GM19043 (cell line): ENCODE results near the gene XDH.
A peak's percentile ranks its signal among the peaks of the same experiment; 100 is the strongest.

Experiments used
- ATAC-seq: cut with Tn5 transposase; IDR thresholded peaks from one replicate; pipeline ENCODE4 v1.9.1; 2021; ENCODE audit warnings: low read depth; ENCODE audit not compliant: unreplicated experiment

XDH gene

DNA sequence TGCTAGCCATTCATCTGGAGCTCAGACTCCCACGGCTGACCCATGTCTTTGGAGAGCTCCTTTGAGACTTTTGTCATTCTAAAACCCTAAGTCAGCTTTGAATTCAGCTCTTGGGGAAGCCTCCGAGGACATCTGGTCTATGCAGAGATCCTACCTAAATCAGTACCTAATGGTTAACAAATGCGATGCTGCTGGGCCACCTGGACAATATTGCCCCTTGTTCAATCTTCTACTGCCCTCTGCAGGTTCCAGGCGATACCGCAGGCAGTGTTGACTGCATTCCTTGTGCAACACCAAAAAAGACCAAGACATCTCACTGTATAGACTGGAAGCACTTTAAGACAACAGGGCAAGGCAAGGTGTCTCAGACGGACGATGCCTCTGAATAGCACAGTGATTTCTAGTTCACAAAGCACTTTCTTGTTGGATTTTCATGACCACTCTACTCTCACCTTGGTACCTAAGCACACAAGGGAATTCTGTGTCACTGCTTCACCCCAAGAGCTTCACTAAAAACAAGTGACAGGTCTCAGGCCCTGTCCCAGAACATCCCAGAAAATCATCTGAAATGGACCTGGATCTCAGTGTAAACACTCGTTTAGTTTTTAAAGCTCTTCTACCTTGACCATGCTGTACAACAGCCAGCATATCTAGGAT lies 80.9 kb downstream of the XDH start:
- ATAC-seq = peak; percentile 81

DNA sequence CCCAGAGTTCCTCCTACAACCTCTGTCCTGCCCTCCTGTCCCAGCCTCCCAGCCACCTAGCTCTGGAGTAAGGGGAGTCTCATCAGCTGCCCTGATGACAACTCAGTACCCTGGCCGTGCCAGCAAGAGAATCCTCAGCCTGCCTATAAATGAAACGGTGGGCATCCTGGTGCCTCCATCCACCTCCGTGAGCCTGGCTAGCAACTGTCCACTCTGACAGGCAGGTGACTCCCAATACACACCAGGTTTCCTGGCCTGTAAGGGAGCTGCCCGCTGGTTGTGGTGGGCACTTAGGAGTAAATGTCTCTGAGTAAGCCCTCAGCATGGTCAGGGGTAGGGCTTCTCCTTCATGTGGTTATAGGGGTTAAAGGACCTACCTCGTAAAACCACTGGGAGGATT lies 81.5 kb downstream of the XDH start:
- no peak for ATAC-seq

DNA sequence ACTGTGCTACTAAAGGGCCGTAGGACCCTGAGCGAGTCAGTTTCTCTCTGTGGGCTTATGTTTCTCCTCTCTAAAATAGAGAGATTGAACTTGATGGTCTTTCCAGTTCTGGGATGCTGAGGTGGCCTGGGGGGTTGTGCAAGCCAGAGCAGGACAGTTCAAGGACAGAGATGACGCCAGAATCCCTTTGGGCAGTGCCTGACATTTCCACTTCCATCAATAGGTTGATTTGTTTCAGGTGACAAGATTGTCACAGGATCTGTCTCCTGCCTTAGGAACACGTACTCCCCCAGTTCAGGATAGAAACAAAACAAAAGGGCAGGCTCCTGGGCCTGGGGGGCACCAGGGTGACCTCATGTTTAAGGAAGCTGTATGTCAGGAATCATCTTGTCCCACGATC lies 82.0 kb downstream of the XDH start:
- ATAC-seq = no peak

DNA sequence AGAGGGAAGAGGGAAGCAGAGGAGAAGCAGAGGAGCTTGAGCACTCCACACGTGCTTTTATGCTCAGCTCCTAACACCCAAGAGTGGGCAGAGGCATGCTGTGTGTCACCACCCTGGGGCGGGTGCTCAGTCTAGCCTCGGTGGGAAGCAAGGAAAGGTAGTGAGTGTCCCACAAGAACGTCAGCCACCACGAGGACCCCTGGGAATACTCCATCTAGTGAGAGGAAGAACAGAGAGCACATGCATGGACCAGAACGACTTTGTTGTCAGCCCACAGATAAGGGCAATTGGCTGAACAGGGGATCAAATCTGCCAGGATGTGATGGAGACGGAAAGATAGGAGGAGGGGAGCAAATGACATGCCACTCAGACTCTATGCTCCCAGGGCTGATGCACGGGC lies 83.4 kb downstream of the XDH start:
- no peak for ATAC-seq

DNA sequence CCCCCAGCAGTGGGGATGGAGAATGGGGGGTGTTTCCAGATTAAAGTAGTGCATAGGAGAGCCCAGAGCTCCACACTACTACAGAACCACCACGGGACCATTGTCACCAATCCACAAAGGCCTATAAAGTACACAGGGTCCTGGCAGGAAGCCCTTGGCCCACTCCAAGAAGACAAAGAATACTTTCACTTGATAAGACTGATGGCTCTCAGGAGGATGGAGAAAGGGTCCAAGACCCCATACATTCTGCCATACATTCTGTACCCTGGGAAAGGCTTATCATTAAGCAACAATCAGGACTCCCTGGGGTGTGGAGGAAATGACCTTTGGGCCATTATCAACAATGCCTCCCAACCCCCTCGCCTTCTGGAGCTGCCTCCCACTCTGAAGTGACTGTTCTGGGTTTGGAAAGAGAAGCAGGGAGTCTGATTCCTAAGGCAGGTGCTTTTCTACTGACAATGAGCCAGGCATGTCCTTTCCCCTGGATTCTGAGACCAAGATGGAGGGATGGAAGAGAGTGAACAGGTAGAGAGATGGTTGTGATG lies 85.4 kb downstream of the XDH start:
- ATAC-seq = no peak

DNA sequence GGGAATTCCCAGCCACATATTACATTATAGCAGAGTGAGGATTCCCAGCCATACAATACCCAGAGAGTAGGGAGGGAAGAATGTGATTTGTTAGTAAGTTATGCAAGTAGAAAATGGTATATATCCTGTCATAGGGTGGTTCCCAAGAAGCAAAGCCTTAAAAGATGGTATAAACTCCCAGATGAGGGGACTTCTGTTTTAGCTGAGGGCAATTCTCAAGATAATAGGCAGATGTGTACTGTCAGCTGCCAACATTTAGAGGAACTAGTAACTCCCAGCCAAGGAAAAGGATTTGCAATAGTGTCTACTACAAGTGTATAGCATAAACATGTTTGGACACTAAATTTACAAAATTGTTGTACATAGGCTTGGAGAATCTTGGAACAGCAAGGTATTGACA lies 86.5 kb downstream of the XDH start:
- no peak for ATAC-seq

DNA sequence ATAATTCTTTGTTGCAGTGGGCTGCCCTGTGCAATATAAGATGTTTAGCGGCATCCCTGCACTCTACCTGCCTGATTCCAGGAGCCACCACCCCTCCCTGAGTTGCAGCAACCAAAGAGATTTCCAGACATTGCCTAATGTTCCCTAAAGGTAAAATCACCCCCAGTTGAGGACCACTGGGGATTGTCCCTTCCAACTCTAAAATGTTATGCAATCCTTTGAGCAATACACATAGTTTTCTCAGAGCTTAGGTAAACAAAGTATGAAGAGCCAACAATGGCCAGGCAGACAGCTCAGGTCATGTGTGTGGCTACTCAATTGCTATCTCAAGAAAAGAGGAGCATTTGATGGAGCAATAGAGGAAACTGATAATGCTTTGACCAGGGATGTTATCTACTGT lies 87.0 kb downstream of the XDH start:
- ATAC-seq = no peak

DNA sequence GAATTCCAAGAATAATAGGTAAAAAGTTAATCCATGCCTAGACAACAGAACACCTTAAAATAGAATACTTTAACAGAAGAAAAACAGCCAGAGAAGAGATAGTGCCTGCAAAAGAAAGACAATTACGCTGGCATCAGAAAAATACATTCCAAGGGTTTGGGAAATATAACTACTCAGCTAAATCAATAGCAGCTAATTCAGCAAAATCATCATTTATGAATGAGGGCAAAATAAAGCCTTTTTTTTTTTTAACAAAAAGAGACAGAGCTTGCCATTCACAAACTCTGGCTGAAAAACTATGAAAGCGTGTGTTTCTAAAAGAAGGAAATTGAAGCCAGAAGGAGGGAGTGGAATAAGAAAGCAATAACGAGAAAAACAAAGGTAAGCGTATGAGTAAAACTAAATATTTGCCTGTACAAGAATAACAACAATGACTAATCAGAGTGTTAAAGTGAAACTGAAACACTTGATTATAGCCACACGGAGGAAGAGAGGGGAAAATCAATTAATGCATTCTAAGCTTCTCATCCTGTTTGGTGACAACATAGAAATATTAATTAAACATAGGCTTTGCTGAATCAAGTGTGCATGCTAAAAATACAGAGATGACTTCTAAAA lies 90.4 kb downstream of the XDH start:
- ATAC-seq = peak; percentile 83

DNA sequence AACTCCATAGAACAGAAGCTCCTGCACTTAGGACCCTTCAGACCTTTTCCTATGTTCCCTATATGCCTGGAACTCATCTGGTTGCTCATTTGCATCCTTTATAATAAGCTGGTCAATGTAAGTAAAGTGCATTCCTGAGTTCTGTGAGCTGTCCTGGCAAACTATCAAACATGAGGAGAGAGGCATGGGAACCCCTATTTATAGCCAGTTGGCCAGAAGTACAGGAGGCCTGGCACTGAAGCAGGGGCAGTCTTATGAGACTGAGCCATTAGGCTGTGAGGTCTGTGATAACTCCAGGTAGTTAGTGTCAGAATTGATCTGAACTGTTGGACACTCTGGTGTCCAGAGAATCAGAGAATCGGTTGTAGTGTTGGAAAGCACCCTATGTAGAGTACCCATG lies 92.2 kb downstream of the XDH start:
- no peak for ATAC-seq

DNA sequence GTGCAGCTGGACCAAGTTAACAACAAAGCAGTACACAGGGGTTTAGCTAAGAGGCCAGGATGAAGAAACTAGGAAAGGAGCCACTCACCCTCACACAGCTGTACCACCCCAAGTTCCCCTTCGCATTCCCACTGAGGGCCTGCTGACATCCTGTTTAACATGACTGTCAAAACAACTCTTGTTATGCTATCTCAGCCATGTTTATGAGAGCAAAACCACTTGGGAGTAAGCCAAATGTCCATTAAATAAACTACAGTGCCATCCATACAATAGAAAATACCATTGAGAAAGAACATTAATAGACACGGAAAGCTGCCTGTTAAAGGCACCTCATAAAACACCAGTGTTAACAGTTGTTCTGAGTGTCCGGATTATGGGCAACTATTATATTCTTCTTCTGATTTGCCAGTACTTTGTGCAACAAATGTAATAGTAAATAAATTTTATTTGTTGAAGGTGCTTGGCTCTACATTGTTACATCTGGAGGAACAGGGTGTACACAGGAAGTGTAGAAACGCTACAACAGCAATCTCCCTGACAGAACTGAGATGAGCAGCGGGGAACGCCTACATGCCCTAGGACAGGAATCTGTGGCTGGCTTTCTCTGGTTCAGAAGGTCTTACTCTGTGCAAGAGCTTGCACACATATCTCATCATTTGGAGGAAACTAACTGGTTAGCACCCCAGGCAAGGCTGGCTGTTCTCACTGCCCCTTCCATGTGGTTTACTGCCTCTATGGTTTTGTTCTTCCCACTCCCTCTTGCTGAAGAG lies 95.0 kb downstream of the XDH start:
- ATAC-seq = no peak

DNA sequence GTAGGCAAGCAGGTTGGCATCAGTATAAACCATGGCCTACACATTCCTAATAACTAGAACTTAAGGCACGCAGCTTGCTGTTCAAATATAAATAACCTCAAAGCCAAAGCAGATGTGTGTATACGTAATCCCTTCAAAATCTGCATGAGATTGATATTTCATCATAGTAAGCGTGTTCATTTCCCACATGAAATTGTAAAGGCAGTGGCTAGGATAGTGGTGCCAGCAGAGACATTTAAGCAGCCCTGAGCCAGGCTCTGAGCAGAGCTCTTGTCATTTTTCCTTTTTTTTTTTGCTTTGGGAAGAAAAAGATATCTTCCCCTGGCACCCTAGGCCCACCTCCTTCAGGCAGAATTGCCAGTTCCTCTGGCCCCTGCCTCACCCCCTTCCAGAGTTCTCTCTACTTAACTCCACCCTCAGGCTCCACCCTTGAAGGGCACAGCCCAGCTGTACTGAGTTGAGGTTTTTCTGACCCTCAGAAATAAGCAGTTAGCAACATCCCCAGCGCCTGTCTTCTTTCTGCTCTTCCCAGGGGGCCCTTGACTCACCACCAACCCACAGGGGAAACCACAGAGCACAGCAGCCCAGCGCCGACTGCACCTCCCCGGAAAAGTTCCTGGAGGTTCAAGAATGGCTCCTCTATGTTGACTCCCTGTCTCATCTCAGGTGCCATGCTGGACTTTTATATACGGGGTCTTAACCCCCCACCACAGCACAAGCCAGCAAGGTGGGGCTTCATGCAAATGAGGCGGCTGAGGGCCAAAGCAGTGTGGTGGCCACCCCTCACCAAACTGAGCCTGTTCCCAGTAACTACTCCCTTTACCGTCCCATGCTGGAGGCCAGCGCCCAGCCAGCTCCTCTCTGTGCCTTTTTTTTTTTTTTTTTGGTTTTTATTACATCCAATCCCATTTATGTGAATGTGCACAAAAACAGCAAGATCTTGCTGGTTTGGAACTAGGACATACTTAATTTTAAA lies 95.9 kb downstream of the XDH start:
- peak; percentile 68 for ATAC-seq

DNA sequence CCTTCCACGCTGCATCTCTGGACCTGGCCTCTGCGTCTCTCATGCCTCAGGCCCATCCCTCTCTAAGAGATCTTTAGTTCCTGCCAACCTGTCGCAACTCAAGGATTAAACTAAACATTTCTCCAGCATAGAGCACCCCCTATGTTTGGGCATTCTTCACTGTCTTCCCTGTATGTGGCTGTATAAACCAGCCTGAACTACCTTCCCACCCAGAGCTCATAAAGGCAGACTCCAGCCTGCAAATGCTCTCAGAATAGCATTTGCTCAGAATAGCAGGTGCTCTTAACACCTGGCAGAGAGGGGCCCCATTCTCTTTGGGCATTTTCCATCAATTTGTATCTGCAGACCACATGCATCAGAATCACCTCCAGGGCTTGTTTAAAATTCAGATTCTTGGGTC lies 97.1 kb downstream of the XDH start:
- no peak for ATAC-seq

DNA sequence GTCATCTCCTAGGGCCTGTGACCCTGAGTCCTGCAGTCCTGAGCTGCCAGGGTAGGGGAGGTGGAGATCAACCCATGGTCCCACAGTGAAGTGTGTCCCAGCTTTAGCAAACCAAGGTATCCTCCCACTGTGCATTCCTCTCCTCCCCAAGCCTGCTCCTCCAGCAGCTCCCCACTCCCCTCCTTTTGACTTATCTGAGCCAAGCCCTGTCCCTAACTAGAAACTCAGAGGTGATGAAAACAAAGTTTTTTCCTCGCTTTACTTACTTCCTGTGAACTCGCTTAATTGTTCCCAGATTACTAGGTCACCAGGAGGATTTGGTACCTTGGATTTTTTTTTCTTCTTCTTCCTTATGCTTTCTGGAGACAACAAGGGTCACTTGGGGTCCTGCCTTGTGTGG lies 99.8 kb downstream of the XDH start:
- no peak for ATAC-seq

DNA sequence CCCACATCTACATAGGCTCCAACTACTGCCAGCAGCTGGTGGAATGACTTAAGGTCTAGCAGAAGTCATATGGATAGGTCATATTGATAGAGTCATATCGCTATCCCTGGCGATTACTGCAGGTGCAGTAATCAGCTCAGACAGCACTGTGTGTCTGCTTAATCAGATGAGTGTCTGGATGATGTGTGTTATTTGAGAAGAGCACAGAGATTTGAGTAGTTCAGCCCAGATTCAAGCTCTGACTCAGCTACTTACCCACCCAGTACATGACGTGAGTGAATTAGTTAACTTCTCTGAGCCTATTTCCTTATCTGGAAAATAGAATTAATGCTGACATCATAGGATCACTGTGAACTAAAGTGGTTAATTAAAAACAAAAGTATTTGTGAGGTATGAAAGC lies 101.6 kb downstream of the XDH start:
- no peak for ATAC-seq

DNA sequence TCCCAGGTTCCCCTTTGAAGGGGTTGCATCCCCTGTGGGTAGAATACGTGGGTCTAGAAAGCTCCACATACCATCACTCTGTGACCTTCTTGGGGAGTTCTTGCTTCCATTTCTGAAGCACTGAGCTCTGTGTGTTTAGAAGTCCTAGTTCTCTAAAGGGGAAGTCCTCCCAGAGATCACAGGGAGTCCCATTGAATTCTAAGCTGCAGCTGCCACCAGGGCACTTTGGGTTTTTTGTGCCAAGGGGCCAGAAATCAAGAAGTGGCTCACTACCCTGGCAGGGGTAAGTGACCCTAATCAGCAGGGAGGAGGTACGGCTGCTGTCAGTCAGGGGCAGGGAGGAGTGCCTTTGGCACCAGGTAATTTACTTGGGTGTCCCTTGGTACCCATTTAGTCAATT lies 109.7 kb downstream of the XDH start:
- ATAC-seq = no peak

DNA sequence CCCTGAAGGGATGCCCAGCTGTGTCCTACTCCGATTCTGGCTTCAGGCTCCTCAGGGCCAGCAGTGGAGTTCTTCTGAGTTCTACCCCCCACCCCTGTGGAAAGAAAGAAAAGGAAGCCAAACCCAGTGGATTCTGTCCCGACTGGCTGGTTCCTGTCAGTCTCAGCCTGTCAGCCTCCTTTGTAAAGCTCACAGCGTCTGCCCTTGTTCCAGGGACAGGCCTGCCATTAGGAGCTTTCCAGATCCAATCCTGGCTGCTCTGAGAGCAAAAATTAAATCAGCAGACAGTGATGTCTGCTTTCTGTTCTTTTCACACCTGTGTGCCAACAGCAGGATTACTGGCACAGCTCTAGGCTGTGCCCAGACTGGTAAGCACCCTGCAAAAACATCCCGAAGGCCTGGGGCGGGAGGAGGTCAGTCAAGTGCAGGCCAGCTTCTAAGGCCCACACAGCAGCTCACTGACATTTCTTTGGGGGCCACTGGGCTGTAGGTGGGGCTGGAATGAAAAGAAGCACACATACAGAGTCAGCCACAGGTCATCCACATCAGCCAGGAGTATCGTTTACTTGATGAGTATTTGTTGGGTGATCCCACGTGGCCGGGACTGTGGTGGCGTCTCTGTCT lies 111.5 kb downstream of the XDH start:
- ATAC-seq = no peak

DNA sequence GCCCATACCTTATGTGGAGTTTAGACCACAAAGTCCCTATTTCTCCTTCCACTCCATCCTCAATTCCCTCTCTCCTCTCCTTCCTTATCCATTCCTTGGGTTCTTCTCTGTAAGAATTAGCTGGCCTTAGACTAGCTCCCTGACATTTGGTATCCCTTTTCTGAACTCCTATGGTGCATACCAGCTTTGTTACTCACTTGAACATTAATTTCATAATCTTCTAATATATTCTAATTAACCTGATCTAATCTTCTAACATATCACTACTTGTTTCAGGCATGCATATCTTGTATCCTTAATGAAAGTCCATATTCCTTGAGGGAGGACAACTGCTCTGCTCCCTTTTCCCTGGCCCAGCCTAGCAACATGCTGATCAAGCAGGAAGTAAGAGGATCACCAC lies 114.2 kb downstream of the XDH start:
- ATAC-seq = no peak

DNA sequence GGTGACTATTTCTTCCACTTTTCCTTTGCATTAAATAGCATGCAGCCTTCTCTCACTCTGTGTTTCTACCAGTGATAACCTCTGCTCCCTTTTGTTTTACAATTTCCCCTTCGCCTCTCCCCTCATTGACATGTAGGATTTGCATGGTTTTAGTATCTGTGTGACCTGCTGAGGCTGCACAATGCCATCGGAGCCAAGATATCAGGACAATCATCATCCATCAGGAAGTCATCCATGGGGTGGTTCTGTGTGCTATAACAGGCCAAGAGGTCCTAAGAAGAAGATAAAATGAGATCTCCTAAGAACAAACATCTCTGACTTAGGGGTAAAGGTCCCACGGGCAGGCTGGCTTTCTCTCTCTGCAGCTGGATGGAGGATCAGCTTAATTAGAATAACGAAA lies 115.0 kb downstream of the XDH start:
- ATAC-seq = no peak

DNA sequence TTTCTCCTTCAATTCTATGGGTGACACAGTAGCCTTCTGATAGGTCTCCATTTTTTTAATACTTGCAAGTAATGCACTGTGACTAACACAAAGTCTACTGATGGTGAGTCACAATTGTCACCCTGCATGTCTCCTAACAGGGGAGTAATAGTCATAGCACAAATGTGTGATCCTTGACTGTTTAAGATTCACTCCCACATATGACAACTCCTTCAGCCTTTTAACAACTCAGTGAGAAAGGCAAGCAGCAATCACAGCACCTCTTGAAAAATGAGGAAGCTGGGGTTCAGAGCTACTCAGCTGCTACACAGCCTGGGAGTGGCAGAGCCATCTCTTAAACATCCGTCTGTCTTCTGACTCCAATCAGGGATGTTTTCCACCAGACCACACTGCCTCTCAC lies 116.8 kb downstream of the XDH start:
- no peak for ATAC-seq

DNA sequence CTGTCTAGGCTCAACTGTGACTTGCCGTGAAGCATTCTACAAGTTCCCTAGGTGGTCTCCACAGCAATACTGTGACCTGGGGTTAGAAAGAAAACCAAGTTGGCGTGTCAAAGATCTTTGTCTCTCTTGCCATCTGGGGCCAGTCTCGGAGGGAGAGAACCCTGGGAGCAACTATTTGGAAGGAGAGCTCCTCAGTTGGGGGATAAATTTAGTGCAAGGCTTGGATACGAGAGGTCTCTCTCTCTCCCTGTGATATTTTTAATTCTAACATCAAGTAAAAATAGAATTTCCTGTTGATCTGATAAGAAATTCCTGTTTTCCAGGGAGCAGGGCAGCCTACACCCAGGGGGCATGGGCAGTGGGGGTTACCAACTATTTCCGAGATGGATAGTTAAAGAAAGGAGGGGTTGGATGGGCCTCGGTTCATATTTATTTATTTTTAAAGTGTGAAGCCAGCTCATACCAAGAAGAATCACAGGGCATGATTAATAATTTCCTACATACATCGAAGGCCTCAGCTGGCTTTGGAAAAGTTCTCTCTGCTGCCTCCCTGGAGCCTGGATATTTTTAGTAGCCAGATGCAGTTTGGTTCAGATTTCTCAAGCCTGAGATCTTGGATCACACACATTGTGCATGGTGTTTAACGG lies 117.8 kb downstream of the XDH start:
- ATAC-seq = no peak
